SIG-M5 treated with dmso at 0.1 percent for 504 hours (cell line): Measurements from ENCODE around the gene PLA2G2E.
"Not testable (repeated sequence)": the region's sequence is repeated elsewhere in the genome, so short reads cannot be mapped to it uniquely, and the experiment has no call there.

Experiments
- DNase-seq: peaks from one replicate; lab custom pipeline; 2025; ENCODE audit not compliant: unreplicated experiment; lab: John Stamatoyannopoulos, UW

The PLA2G2E gene

DNA sequence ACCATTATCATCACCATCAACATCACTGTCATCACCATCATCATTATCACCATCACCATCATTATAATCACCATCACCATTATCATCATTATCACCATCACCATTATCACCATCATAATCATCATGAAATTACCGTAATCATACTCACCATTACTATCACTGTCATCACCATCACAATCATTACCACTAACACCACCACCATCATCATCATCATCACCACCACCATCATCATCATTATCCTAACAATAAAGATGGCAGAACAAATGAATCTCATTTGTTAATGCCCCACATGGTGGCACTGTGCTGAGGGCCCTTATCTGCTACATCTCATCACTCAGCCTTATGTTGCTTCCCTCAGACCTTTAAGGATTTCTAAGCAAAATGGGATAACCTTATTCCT is 9.4 kb upstream of the PLA2G2E start:
- no peak for DNase-seq

DNA sequence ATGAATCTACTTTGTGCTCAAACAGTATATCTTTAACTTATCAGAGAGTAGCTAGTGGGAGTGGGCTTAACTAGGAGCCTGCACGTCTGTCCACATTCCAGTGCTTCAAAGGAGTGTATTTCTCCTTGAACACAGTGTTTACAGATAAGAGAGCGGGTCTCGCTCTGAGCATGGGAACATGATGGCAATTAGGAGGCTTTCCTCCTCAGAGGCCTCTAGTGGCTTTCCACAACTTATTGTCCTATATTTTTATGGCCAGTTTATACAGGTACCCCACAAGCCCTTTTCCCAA is 3.7 kb upstream of the PLA2G2E start:
- not testable (repeated sequence) for DNase-seq

DNA sequence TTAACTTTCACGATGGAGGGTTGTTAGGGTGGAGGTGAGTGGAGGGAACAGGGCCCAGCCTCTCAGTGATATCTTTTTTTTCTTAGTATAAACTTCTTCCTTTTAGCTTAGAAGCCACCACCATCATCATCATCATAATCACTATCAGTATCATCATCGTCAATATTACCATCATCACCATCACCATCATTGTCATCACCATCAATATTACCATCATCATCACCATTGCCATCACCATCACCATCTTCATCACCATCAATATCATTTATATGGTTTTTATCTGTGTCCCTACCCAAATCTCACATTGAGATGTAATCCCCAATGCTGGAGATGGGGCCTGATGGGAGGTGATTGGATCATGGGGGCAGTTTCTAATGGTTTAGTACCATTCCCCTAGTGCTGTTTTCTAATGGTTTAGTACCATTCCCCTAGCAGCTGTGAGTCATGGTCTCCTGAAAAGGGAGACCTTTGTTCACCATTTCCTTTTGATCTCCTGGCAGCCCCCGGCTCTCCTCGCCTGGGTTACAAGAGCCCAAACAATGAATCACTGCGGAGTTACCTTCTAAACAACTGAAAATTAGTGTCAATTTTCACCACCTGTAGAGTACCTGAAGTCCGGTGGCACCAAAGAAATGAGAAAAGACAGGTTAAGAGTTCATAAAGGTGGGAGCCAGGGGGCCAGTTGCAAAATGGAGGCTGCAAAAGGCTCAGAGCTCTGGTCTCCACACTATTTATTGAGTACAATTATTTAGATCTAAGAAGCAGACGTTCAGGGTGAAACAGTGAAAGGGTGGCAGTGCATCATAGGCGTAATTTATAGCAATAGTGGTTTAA is 3.1 kb upstream of the PLA2G2E start:
- no peak for DNase-seq

DNA sequence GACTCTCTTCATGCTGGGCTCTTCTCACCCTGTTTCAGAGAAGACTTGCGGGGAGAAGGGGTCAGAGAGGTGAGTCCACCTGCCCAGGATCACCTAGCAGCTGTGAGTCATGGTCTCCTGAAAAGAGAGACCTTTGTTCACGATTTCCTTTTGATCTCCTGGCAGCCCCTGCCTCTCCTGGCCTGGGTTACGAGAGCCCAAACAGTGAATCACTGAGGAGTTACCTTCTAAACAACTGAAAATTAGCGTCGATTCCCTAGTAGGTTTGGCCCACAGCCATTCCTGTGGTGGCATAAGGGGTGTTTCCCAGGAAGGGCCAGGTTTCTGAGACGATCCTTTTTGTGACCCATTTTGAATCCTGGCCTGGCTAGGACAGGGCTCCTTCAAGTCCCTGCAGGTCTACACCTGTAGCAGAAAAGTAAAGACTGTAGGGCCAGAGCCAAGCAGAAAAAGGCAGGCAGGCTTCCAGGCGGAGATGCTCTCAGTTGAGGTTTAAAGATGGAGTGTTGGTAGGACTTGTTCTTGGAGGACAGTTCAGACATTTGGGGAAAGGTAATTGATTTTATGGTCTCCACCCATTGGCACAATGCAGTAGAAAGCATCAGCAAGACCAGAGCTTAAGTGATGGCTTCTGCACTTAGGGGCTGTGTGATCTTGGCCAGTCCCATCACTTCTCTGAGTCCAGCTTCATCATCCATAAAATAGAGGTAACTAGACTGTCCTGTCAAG is 2.1 kb upstream of the PLA2G2E start:
- DNase-seq, result no peak

DNA sequence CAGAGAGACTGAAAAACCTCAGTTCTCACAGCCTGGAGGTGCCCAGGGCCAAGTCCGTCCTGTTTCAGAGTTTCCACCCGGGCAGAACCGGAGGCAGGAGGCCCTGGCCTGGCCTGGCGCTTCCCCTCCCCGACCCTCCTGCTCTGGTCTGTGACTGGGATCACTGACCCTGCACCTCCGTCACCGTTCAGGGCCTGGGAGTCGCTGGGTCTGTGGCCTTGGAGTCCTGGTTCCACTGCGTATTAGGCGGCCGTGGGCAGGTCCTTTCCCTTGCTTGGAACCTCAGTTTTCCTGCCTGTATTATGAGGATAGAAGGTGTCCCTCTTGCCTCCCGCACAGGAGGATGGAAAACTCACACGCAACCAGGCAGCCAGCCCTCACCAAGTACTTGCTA is 533 bp upstream of the PLA2G2E start:
- no peak for DNase-seq

DNA sequence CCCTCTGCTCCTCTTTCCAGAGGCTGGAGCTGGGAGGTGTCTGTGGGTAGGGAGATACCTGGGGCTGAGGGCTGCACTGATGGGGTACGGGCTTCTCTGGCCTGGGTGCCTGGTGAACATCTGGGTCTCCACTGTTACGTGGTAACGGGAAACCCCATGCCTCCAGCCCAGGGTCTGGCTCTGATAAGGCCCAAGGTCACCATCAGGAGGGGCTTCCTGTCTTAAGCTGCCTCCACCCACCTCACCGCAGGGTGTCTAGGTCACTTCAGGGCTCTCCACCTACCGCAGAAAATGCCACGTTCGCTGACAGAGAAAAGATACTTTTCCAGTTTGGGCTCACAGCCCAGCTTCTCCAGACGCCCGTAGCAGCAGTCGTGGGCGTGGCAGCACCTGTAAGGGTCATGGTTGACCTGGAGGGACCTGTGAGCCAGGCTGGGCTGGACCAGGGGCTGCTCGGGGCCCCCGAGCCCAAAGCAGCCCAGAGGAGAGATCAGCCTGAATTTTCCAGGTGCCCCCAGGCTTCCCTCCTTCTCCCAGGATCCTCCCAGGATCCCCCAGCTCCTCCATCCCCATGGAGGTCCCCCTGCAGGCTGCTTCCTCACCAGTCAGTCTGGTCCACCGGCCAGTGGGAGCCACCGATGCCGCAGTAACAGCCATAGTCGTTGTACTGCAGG is 1.3 kb downstream of the PLA2G2E start:
- DNase-seq, result no peak

DNA sequence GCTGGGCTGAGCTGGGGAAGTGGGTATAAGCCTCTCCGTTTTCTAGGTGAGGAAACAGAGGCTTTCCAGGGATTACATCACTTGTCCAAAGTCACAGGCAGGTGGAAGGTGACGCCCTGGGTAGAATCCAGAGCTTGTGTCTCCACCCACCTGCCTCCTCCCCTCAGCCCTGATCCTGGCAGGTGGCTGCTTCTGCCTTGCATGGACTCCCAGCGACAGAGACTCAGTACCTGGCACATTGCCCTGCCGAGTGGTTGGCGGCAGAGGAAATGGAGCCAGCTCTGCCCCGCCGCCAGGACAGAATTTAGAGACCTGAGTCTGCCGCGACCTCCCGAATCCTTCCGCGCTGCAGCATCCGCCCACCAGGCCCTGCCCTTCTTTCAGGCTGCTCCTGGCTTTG is 2.1 kb downstream of the PLA2G2E start:
- DNase-seq, result no peak

DNA sequence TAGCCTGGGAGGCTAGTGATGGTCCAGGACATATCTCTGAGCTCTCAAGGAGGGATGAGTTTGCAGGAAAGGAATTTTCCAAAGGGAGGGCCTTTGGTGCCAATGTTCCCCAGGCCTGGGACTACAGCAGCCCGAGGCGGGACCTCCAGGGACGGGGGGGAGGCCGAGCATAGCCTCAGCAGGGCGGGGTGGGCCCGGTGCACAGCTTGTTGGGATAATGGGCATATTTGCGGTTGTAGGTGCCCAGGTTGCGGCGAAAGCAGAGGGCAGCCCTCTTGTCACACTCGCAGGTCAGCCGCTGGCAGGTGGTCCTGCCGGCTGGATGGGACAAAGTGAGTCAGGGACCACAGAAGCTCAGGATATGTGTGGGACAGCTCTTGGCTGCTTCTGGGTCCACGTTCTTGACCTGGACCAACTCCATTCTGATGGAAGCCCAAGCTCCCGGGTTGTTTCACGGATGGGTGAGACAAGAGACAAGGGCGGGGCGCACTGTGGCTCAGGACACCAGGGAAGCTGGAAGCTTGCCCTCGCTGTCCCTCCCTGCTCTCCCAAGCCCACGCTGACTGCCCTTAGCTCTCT is 3.2 kb downstream of the PLA2G2E start:
- DNase-seq, result no peak

DNA sequence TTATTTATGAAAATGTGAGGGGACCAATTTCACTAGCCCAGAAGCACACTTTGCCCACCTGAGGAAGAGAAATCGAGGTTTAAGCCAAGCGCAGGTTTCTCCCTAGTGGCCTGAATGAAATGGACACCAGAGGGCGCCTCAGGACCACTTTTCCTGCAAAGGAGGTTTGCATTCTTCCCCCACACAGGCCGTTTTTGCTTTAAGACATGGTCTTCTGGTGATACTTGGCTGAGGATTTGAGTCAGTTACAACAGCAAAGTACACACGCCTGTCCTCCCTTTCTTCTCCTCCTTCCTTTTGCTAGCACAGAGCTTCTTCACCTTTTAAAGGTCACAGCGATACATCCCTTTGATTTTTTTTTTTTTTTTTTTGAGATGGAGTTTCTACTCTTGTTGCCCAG is 5.4 kb downstream of the PLA2G2E start:
- DNase-seq, result peak; percentile 66

DNA sequence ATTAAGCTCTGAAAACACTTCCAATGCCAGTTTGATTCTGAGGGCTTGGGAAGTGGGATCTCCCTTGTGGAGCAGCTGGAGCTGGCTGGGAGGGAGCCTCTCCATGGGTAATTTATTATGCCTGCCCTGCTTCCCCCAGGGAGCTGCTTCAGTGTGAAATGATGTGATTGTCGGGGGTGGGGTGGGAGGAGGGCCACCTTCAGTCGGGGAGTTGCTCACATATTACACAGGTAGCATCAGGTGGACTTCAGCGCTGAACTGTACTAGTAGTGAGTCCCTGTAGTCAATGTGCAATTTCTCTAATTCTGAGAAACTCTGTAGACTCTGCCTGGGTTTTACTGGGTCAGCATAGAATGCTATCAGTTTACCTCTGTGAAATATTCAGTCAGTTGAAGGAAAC is 12.8 kb downstream of the PLA2G2E start:
- no peak for DNase-seq

DNA sequence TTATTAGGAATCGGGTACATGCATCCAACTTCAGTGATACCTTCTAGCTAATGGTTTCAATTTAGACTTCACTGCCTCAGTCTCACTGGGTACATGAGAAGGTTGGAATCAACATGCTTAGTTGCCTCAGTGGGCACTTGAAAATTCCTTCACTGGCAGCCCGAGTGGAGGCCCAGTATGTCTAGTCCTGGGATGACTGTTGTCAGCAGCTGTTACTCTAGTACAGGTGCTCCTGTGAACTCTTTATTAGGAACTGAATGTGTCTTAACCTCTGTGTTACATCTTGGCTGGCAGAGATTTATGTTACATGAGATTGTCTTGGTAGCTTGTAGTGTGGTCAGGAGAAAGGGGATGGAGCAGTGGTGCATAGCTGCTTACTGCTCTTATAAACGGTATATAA is 13.4 kb downstream of the PLA2G2E start:
- no peak for DNase-seq

DNA sequence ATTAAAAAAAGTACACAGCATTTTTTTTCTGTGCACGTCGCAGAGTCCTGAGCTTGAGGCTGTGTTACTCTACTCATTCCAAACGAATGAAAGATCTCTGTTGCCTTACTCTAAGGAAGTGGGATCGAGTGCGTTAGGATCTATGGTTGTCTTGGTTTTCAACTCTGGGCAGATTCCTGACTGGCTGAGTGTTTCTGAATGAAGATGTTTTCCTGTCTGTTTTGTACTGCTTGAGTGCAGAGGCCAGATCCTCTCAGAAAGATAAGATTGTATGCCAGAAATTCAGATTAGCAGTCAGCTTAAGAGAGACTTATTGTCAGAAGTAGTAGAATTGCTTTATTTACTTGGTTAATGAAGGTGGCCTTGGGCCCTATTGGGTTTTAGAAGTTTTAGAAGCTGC is 14.0 kb downstream of the PLA2G2E start:
- DNase-seq, result no peak

DNA sequence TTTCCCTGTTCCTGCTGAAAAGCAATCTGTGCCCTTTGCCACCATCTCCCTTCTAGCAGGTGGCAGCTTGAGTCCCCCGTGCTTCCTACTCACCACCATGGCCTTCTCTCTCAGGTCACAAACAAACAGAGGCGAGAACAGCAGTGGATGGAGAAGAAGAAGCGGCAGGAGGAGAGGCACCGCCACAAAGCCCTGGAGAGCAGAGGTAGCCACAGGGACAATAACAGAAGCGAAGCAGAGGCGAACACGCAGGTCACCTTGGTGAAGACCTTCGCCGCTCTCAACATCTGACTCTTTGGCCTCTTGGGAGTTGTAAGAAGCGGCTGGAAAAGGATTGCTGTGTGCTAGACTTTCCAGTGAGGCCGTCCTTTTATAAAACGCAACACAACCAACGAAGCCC is 16.0 kb downstream of the PLA2G2E start:
- no peak for DNase-seq

DNA sequence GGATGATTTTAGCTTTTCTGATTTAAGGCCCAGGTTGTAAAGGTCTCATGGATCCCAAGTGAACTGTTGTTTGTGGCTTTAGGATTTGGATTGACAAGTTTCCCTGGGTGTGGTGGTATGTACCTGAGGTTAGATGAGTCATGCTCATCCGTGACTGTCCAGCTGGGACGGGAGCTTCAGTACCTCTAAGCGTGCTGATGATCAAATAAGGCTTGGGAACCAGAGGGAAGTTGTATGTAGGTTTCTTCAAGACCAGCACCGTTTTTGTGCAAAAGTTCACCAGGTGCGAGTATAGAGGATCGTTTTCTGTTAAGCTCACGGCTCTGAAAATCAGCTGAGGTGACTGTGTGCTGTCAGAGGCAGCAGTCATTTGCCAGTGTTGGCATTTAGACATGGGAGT is 19.8 kb downstream of the PLA2G2E start:
- no peak for DNase-seq

DNA sequence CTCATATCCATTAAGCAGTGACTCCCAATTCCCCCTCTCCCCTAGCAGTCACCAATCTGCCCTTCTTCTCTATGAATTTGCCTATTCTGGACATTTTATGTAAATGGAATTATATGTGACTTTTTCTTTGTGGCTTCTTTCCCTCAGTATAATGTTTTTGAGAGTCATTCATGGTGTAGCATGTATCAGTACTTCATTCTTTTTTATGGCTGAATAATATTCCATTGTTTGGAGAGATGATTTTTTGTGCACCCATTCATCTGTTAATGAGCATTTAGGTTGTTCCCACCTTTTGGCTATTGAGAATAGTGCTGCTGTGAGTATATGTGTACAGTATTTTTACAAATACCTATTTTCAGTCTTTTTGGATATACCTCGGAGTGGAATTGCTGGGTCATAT is 21.8 kb downstream of the PLA2G2E start:
- no peak for DNase-seq

DNA sequence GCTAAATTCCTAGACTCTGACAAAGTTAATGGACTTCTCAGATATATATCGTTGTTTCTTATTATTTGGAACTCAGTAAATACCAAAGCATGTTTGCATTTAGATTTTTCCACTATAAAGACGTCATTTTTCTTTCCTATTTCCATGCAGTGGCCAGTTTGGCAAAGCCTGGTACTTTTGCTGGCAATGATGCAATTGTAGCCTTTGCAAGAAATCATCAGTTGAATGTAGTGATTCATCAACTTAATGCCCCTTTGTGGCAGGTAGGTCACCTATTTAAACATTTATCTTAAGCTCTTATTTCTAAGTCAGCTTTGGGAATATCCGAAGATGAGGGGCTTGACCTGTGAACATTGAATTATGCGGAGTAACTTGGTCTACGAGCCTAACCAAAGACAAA is 29.2 kb downstream of the PLA2G2E start:
- no peak for DNase-seq

DNA sequence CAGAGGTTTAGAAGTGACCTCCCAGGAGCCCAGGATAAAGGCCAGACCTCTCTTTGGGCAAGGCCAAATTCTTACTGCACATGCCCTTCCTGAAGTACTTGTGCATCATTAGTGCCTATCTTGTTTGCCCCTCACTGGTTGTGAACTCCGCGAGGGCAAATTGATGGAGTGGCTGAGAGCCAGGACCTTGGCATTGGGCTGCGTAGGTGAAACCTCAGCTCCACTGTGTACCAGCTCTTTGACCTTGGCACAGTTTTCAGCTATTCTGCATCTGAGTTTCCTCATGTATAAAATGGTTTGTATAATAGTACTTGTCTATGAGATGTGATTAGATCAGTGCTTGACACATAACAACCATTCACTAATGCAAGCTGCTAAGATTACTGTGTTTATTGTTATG is 29.7 kb downstream of the PLA2G2E start:
- no peak for DNase-seq

DNA sequence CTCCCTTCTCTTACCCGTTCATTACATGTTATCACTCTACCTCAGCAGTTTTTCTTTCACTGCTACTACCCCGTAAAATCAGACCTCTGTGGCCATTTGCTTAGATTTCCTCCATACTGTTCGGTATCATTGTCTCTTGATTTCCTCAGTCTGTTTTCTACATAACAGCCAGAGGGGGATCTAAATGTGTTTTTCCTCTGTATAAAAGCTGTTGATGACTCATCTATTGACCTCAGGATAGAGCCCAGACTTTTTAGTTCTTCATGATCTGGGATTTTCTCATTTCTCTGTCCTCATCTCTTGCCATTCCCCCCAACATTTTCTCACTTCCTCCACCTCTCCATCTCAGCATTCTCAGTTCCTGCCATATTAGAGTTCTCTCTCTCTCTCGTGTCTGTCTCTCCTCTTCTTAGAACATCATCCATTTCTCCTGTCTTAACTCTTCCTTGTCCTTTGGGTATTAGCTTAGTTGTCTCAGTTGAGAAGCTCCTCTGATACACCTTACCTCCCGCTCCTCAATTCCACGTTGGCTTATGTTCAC is 30.7 kb downstream of the PLA2G2E start:
- DNase-seq, result no peak

DNA sequence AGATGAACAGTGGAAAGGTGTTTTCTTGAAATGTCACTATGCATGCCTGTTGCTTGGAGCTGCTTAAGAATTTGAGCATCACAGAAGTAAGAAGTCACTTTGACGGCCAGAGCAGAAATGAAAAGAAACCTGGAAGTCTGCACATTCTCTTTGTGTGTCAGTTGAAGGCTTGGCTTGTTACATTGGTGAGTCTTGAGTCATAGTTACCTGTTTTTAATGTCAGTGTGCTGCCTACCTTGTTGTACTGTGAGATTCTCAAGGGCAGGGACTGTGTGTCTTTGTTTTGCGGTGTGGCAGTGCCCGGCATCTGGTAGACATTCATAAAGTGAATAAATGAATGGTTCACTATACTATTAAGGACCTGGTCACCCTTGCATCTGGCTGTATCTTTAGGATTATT is 31.3 kb downstream of the PLA2G2E start:
- DNase-seq, result no peak

DNA sequence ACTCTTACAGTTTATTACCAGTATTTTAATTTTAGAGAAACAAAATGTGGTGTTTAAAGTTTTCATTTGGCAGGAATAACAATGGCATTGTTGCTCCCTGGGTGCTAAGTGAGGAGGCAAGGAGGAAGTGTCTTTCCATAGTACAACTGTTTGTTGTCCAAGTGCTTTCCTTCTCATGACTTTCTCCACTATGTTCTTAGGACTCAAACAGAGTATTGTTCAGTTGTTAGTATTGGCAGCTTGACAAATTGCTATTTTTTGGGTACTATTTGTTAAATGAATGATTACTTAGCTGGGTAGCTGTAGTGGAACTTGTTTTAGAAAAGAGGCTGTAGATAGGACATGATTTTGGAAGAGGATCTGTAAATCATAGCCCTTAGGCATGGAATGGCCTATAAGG is 33.8 kb downstream of the PLA2G2E start:
- no peak for DNase-seq

DNA sequence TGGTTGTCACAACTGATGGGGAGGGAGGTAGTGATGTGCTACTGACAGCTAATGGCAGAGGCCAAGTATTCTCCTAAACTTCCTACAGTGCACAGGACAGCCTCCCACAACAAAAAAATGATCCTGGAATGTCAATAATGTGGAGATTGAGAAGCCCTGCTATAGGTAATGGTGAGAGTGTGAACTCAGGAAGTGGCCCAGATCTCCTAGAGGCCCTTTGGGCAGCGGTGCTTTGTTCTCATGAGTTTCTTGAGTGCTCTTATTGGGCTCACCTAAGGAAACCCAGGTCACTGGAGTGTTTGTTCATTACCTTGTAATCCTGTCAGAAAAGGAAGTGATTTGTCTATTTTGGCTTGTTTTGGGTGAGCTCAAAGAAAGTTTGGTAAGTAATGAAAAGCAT is 35.3 kb downstream of the PLA2G2E start:
- DNase-seq, result no peak

DNA sequence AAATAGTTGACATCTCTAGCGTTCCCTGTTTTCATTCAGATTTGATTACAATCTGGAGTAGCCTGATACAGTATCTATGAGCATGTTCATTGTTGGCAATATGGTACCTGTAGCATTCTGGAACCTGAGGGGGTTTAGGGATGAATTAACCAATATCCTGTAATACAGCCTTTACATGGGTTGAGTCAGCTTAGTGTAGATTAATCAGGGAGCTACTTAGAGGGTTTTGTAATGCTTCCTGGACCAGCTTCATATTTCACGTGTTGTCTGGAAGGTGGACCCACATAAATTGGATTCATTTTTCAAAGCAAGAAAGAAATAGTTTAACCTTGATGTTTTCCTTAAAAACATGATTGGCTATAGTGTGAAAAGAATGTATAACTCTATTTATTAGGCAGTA is 37.6 kb downstream of the PLA2G2E start:
- no peak for DNase-seq
